Naive thymus-derived CD4-positive, alpha-beta T cell (primary cell): ENCODE data around the gene AMOTL1. TPM values are rescaled to one million over a fixed set of nuclear protein-coding genes. Genes with fewer than 3 reads are reported as not detected.
"Not testable (repeated sequence)": the region's sequence is repeated elsewhere in the genome, so short reads cannot be mapped to it uniquely, and the experiment has no call there.

Experiments
- ATAC-seq: fragments of 150-1000 bp; cut with Tn5 transposase; 2 replicates; pipeline ENCODE4 v1.10.0; 2021; ENCODE audit warnings: mild to moderate bottlenecking, moderate library complexity
- CTCF ChIA-PET: fragments of 350-600 bp; sonication (Branson Sonifier 250); formaldehyde crosslinking; loops from one replicate; lab custom pipeline; 2021; ENCODE audit warnings: antibody characterized with exemption; lab: Charles Lee
- POLR2A ChIA-PET: fragments of 350-600 bp; sonication (Branson Sonifier 250); formaldehyde crosslinking; loops from one replicate; lab custom pipeline; 2021; ENCODE audit warnings: antibody characterized with exemption, inconsistent platforms; lab: Charles Lee
- DNase-seq, 9 donors: peaks; one replicate each; pipeline versions ENCODE4 v3.0.0 to v3.0.0-alpha.2; 2020 to 2022; ENCODE audit warnings: mixed read lengths in 1 of 9
- H3K27ac ChIP-seq: one replicate; pipeline ENCODE4 v1.7.0; 2013; ENCODE audit warnings: mild to moderate bottlenecking, low read depth, low read length, moderate library complexity
- H3K27me3 ChIP-seq, 2 donors: one replicate each; pipeline ENCODE4 v1.7.0; 2013; ENCODE audit warnings: low read length in 2 of 2, mild to moderate bottlenecking in 2 of 2, moderate library complexity in 2 of 2; ENCODE audit not compliant: control insufficient read depth in 2 of 2, insufficient read depth in 2 of 2
- H3K36me3 ChIP-seq, 3 experiments: 1 replicate in 2 of 3; 2 replicates in 1 of 3; pipeline ENCODE4 v1.7.0; 2013; ENCODE audit warnings: low read length in 3 of 3, mild to moderate bottlenecking in 3 of 3, moderate library complexity in 1 of 3; ENCODE audit not compliant: insufficient read depth in 3 of 3, control insufficient read depth in 2 of 3
- H3K4me1 ChIP-seq, 2 donors: one replicate each; pipeline ENCODE4 v1.7.0; 2013; ENCODE audit warnings: low read length in 2 of 2, mild to moderate bottlenecking in 2 of 2, moderate library complexity in 1 of 2; ENCODE audit not compliant: control insufficient read depth in 2 of 2, insufficient read depth in 2 of 2
- H3K4me3 ChIP-seq: 2 replicates; pipeline ENCODE4 v1.7.0; 2013; ENCODE audit warnings: mild to moderate bottlenecking, low read length
- H3K9me3 ChIP-seq, 3 experiments: 1 replicate in 2 of 3; 2 replicates in 1 of 3; pipeline ENCODE4 v1.7.0; 2013; ENCODE audit warnings: low read length in 3 of 3; ENCODE audit not compliant: control insufficient read depth in 2 of 3
- H3K27ac Mint-ChIP-seq, 9 donors: one replicate each; pipeline ENCODE4 v1.8.0; 2020 to 2022; ENCODE audit warnings: mixed read lengths in 9 of 9, mild to moderate bottlenecking in 8 of 9, moderate library complexity in 5 of 9, inconsistent platforms in 2 of 9
- H3K27me3 Mint-ChIP-seq, 5 donors: one replicate each; pipeline ENCODE4 v1.8.0; 2021 to 2022; ENCODE audit warnings: mixed read lengths in 5 of 5, mild to moderate bottlenecking in 1 of 5
- H3K36me3 Mint-ChIP-seq, 5 donors: one replicate each; pipeline ENCODE4 v1.8.0; 2020 to 2022; ENCODE audit warnings: mixed read lengths in 5 of 5, mild to moderate bottlenecking in 3 of 5, inconsistent platforms in 1 of 5
- H3K4me1 Mint-ChIP-seq, 7 donors: one replicate each; pipeline ENCODE4 v1.8.0; 2020 to 2022; ENCODE audit warnings: mixed read lengths in 7 of 7, mild to moderate bottlenecking in 3 of 7, inconsistent platforms in 1 of 7
- H3K4me3 Mint-ChIP-seq, 10 donors: one replicate each; pipeline ENCODE4 v1.8.0; 2020 to 2022; ENCODE audit warnings: mild to moderate bottlenecking in 10 of 10, mixed read lengths in 10 of 10, moderate library complexity in 6 of 10, inconsistent platforms in 2 of 10
- H3K9me3 Mint-ChIP-seq, 11 donors: one replicate each; pipeline ENCODE4 v1.8.0; 2020 to 2022; ENCODE audit warnings: mixed read lengths in 11 of 11, mild to moderate bottlenecking in 4 of 11, inconsistent platforms in 1 of 11, moderate library complexity in 1 of 11
- intact Hi-C, 2 donors: fragments of 100-400 bp; cut with micrococcal nuclease; formaldehyde crosslinking; loops; one replicate each; pipeline ENCODE4 v1.15.1; 2023
- polyA plus RNA-seq, 2 donors: library from polyadenylated mRNA; unstranded; fragments of 300-500 nt; fragmentation: Illumina TruSeq; gene quantifications; one replicate each; pipeline ENCODE4 v1.2.3, GENCODE V29; 2021
- total RNA-seq, 6 experiments: library from RNA in 5 of 6; stranded (reverse) in 5 of 6; gene quantifications; 1 replicate in 5 of 6; 2 replicates in 1 of 6; pipeline ENCODE4 v1.2.3 and lab custom pipeline; 2021 to 2026

AMOTL1 gene
- total and polyA plus RNA-seq, 7 experiments from 2014 or later, result 0.05 to 6.3 (median 0.27) TPM; not detected in 2

GRCh38 chr11:94812724-94813720, 44.9 kb downstream of the AMOTL1 start:
- H3K27ac ChIP-seq, H3K27ac Mint-ChIP-seq, ATAC-seq, POLR2A ChIA-PET, H3K4me1 Mint-ChIP-seq, H3K9me3 ChIP-seq, H3K27me3 ChIP-seq, H3K4me3 Mint-ChIP-seq, H3K27me3 Mint-ChIP-seq, CTCF ChIA-PET, H3K36me3 ChIP-seq, H3K4me3 ChIP-seq, DNase-seq, H3K4me1 ChIP-seq, intact Hi-C loops: not testable (repeated sequence)
- peaks cover 0 to 16% (median 3%) of the 10 kb centered on the region in 11 donors for H3K9me3 Mint-ChIP-seq
- peaks cover 0 to 11% (median 0%) of the 10 kb centered on the region in 5 donors for H3K36me3 Mint-ChIP-seq

- peaks cover 0 to 7% (median 4%) of the 10 kb centered on the region in 5 donors for H3K27me3 Mint-ChIP-seq
- H3K9me3 Mint-ChIP-seq, result peaks cover 0 to 16% (median 3%) of the 10 kb centered on the region in 11 donors
- no peaks in the 10 kb centered on the region for H3K9me3 ChIP-seq
- no peak overlapping the region for H3K27ac ChIP-seq
- H3K36me3 Mint-ChIP-seq, result peaks cover 0 to 11% (median 0%) of the 10 kb centered on the region in 5 donors
- H3K27me3 ChIP-seq, result no peaks in the 10 kb centered on the region
- H3K4me3 Mint-ChIP-seq, result no peak overlapping the region
- DNase-seq (no peak), ATAC-seq (no peak)
- H3K36me3 ChIP-seq, result no peaks in the 10 kb centered on the region
- POLR2A ChIA-PET, result no interaction called here
- H3K4me1 Mint-ChIP-seq, result no peaks in the 10 kb centered on the region
- H3K27ac Mint-ChIP-seq, result no peak overlapping the region
- no peak overlapping the region for H3K4me3 ChIP-seq
- H3K4me1 ChIP-seq, result no peaks in the 10 kb centered on the region
- intact Hi-C loops, result no loop called here
- CTCF ChIA-PET, result no interaction called here
Observed at GRCh38 chr11:94814272-94814976, 46.3 kb downstream of the AMOTL1 start.

- Histone ChIP-seq H3K9me3 (no peaks in the 10 kb centered on the region), H3K36me3 (no peaks in the 10 kb centered on the region), H3K27me3 (no peaks in the 10 kb centered on the region), H3K27ac (no peak overlapping the region), H3K4me1 (no peaks in the 10 kb centered on the region), H3K4me3 (no peak overlapping the region)
- no peak overlapping the region for H3K4me3 Mint-ChIP-seq
- peaks cover 0 to 7% (median 0%) of the 10 kb centered on the region in 5 donors for H3K27me3 Mint-ChIP-seq
- H3K36me3 Mint-ChIP-seq, result peaks cover 0 to 11% (median 0%) of the 10 kb centered on the region in 5 donors
- peaks cover 0 to 16% (median 3%) of the 10 kb centered on the region in 11 donors for H3K9me3 Mint-ChIP-seq
- POLR2A ChIA-PET, result no interaction called here
- intact Hi-C loops, result no loop called here
- ATAC-seq (no peak), DNase-seq (no peak)
- no peaks in the 10 kb centered on the region for H3K4me1 Mint-ChIP-seq
- no peak overlapping the region for H3K27ac Mint-ChIP-seq
- CTCF ChIA-PET, result no interaction called here
Observed at GRCh38 chr11:94815705-94816344, 47.7 kb downstream of the AMOTL1 start.

GRCh38 chr11:94820480-94820879, 52.3 kb downstream of the AMOTL1 start:
- ATAC-seq, result no peak
- H3K9me3 Mint-ChIP-seq, result peaks cover 0 to 8% (median 3%) of the 10 kb centered on the region in 11 donors

GRCh38 chr11:94821439-94821838, 53.3 kb downstream of the AMOTL1 start:
- Mint-ChIP-seq H3K4me1 (no peaks in the 10 kb centered on the region), H3K4me3 (no peak overlapping the region), H3K36me3 (no peaks in the 10 kb centered on the region), H3K27ac (no peak overlapping the region), H3K9me3 (peaks cover 0 to 2% (median 0%) of the 10 kb centered on the region in 11 donors), H3K27me3 (peaks cover 0 to 4% (median 0%) of the 10 kb centered on the region in 5 donors)
- Histone ChIP-seq H3K9me3 (no peaks in the 10 kb centered on the region), H3K4me3 (no peak overlapping the region), H3K36me3 (no peaks in the 10 kb centered on the region), H3K27ac (no peak overlapping the region), H3K27me3 (no peaks in the 10 kb centered on the region), H3K4me1 (no peaks in the 10 kb centered on the region)
- ChIA-PET CTCF (no interaction called here), POLR2A (no interaction called here)
- no peak for DNase-seq
- no peak for ATAC-seq
- intact Hi-C loops, result no loop called here

More at GRCh38 chr11:94820480-94820879, 52.3 kb downstream of the AMOTL1 start:
- intact Hi-C loops, result no loop called here
- no peak for DNase-seq
- H3K4me1 Mint-ChIP-seq, result no peaks in the 10 kb centered on the region
- Histone ChIP-seq H3K27ac (no peak overlapping the region), H3K4me3 (no peak overlapping the region), H3K9me3 (no peaks in the 10 kb centered on the region), H3K36me3 (no peaks in the 10 kb centered on the region), H3K4me1 (no peaks in the 10 kb centered on the region), H3K27me3 (no peaks in the 10 kb centered on the region)
- peaks cover 0 to 5% (median 0%) of the 10 kb centered on the region in 5 donors for H3K36me3 Mint-ChIP-seq
- H3K4me3 Mint-ChIP-seq, result no peak overlapping the region
- ChIA-PET CTCF (no interaction called here), POLR2A (no interaction called here)
- peaks cover 0 to 4% (median 0%) of the 10 kb centered on the region in 5 donors for H3K27me3 Mint-ChIP-seq
- H3K27ac Mint-ChIP-seq, result no peak overlapping the region

GRCh38 chr11:94822080-94822479, 53.9 kb downstream of the AMOTL1 start:
- DNase-seq (no peak), ATAC-seq (no peak)
- H3K9me3 ChIP-seq, result no peaks in the 10 kb centered on the region
- intact Hi-C loops, result no loop called here
- no peaks in the 10 kb centered on the region for H3K4me1 Mint-ChIP-seq
- ChIA-PET CTCF (no interaction called here), POLR2A (no interaction called here)
- no peaks in the 10 kb centered on the region for H3K27me3 ChIP-seq
- H3K4me3 ChIP-seq, result no peak overlapping the region
- peaks cover 0 to 4% (median 0%) of the 10 kb centered on the region in 5 donors for H3K27me3 Mint-ChIP-seq
- H3K27ac Mint-ChIP-seq, result no peak overlapping the region
- no peak overlapping the region for H3K4me3 Mint-ChIP-seq
- no peaks in the 10 kb centered on the region for H3K36me3 Mint-ChIP-seq
- H3K9me3 Mint-ChIP-seq, result no peaks in the 10 kb centered on the region
- no peaks in the 10 kb centered on the region for H3K4me1 ChIP-seq
- H3K27ac ChIP-seq, result no peak overlapping the region
- no peaks in the 10 kb centered on the region for H3K36me3 ChIP-seq
